Psoas muscle (tissue), 8 donors: ENCODE data around the gene AGAP2. TPM values are rescaled to one million over a fixed set of nuclear protein-coding genes. Genes with fewer than 3 reads are reported as not detected.

ENCODE experiments used
- ATAC-seq, 4 donors: fragments of 200-7000 bp; cut with Tn5 transposase; one replicate each; pipeline ENCODE4 v1.9.1; 2020; ENCODE audit warnings: moderate library complexity in 3 of 4, mild to moderate bottlenecking in 2 of 4
- DNase-seq, 2 donors: peaks; one replicate each; pipeline ENCODE4 v3.0.0-alpha.2; 2020
- H3K27ac ChIP-seq: fragments of 200-600 bp; one replicate; pipeline ENCODE4 v1.8.0; 2022
- H3K27me3 ChIP-seq, 3 donors: fragments of 200-600 bp in 1 of 3; one replicate each; pipeline versions ENCODE4 v1.6.1 to v1.8.0; 2013 to 2022; ENCODE audit warnings: low read length in 2 of 3, mild to moderate bottlenecking in 2 of 3, moderate library complexity in 1 of 3; ENCODE audit not compliant: insufficient read depth in 3 of 3
- H3K36me3 ChIP-seq, 2 donors: fragments of 200-600 bp in 1 of 2; one replicate each; pipeline versions ENCODE4 v1.6.1 to v1.8.0; 2013 to 2022; ENCODE audit warnings: low read depth in 1 of 2, mild to moderate bottlenecking in 1 of 2, moderate library complexity in 1 of 2; ENCODE audit not compliant: insufficient read depth in 1 of 2
- H3K4me1 ChIP-seq: fragments of 200-600 bp; one replicate; pipeline ENCODE4 v1.8.0; 2022
- H3K4me3 ChIP-seq: fragments of 200-600 bp; one replicate; pipeline ENCODE4 v1.8.0; 2022; ENCODE audit warnings: mild to moderate bottlenecking
- H3K9me3 ChIP-seq: fragments of 200-600 bp; one replicate; pipeline ENCODE4 v1.8.0; 2022
- WGBS, 3 donors: extraction: QIAGEN DNeasy Blood & Tissue Kit; methylation state at CpG; one replicate each; pipeline versions ENCODE4 v1.1.6 to v1.1.7; 2013; 5-methylcytosine and 5-hydroxymethylcytosine counted together
- intact Hi-C, 2 donors: fragments of 100-400 bp; cut with DNase I; formaldehyde crosslinking; loops; one replicate each; pipeline versions ENCODE4 v1.11.0 to v1.14.2; 2022
- polyA plus RNA-seq, 3 donors: library from polyadenylated mRNA; stranded (reverse); fragments of 200-250 nt; gene quantifications; one replicate each; pipeline ENCODE4 v1.2.3, GENCODE V29; 2013
- total RNA-seq, 4 donors: library from RNA; stranded (reverse); fragmentation: NEBNext Ultra II Directional in 2 of 4; extraction: Animal tissue kit (Norgen Biotek cat#: 25700) in 2 of 4; gene quantifications; one replicate each; pipeline versions ENCODE4 v1.2.1 to v1.2.4, GENCODE V29; 2021 to 2023
- TF ChIP-seq, protein P1 (sequence below): fragments of 200-600 bp; IDR thresholded peaks from one replicate; pipeline ENCODE4 v1.8.0; 2022; ENCODE audit warnings: antibody characterized with exemption
- donor health status: healthy with polysubstance abuse.
- donor health status: DM: no; HTN: no; CAD: no; lungs with moderate emphysema.
- donor health status: Bipolar disorder and iron deficiency.
- donor health status: healthy.
- donor health status: DM: yes; HTN: yes; CAD: no.
- donor health status: DM: no; HTN: no; CAD: no.
- donor health status: DM: no; HTN: no; CAD: no.
- donor health status: DM: yes; HTN: yes; CAD: no.

Gene AGAP2
- total and polyA plus RNA-seq, 7 donors, result 2.5 to 9.6 (median 3.9) TPM

- H3K27me3 ChIP-seq, result peaks cover 0 to 66% (median 25%) of the 10 kb centered on the region in 3 donors
- intact Hi-C loops, result no loop called here
- H3K4me1 ChIP-seq, result peaks cover 25% of the 10 kb centered on the region
- H3K9me3 ChIP-seq, result no peaks in the 10 kb centered on the region
- TF ChIP-seq, protein P1, sequence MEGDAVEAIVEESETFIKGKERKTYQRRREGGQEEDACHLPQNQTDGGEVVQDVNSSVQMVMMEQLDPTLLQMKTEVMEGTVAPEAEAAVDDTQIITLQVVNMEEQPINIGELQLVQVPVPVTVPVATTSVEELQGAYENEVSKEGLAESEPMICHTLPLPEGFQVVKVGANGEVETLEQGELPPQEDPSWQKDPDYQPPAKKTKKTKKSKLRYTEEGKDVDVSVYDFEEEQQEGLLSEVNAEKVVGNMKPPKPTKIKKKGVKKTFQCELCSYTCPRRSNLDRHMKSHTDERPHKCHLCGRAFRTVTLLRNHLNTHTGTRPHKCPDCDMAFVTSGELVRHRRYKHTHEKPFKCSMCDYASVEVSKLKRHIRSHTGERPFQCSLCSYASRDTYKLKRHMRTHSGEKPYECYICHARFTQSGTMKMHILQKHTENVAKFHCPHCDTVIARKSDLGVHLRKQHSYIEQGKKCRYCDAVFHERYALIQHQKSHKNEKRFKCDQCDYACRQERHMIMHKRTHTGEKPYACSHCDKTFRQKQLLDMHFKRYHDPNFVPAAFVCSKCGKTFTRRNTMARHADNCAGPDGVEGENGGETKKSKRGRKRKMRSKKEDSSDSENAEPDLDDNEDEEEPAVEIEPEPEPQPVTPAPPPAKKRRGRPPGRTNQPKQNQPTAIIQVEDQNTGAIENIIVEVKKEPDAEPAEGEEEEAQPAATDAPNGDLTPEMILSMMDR, result peak; percentile 24
- ATAC-seq, result peak; percentile 16 to 26 (median 20)
- no peaks in the 10 kb centered on the region for H3K36me3 ChIP-seq
- no peak for DNase-seq
- WGBS, 3 donors, result 3 to 8% (median 7%) methylated on average over 48 to 110 of the region's 110 CpGs
- H3K4me3 ChIP-seq, result peak overlapping the region; percentile 65
- H3K27ac ChIP-seq, result no peak overlapping the region
These were observed 778 bp downstream of the AGAP2 start for GRCh38 chr12:57737467-57738460.

DNA sequence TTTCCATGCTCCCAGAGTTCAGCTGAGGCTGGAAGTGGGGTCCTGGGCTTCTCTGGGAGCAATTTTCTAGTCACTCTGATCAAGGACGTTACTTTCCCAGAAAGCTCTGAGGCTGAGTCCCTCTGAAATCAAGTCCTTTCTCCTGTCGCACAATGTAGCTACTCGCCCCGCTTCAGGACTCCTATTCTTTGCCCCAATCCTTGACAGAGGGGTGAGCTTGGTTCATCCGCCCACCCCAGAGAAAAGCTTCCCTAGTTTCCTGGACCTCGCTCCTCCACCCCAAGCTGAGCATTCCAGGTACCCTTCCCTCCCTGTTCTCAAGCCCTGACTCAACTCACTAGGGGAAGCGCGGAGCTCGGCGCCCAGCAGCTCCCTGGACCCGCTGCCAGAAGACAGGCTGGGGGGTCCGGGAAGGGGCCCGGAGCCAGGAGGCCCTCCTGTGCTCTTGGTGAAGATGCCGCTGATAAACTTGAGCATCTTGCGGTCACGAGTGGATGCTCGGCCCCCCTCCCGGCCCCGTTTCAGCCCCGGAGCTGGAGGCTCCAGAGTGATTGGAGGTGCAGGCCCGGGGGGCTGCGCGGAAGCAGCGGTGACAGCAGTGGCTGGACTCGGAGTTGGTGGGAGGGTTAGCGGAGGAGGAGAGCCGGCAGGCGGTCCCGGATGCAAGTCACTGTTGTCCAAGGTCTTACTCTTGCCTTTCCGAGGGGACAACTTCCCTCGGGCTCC is 1.6 kb downstream of the AGAP2 start:
- no peak overlapping the region for H3K27ac ChIP-seq
- no peaks in the 10 kb centered on the region for H3K36me3 ChIP-seq
- H3K4me1 ChIP-seq, result peaks cover 25% of the 10 kb centered on the region
- H3K4me3 ChIP-seq, result peak overlapping the region; percentile 65
- DNase-seq (no peak), ATAC-seq (no peak)
- intact Hi-C loops, result no loop called here
- peaks cover 0 to 66% (median 25%) of the 10 kb centered on the region in 3 donors for H3K27me3 ChIP-seq
- WGBS, 3 donors, result 20 to 22% (median 22%) methylated on average over 29 to 31 of the region's 31 CpGs
- H3K9me3 ChIP-seq, result no peaks in the 10 kb centered on the region
- TF ChIP-seq, protein P1, result no peak

DNA sequence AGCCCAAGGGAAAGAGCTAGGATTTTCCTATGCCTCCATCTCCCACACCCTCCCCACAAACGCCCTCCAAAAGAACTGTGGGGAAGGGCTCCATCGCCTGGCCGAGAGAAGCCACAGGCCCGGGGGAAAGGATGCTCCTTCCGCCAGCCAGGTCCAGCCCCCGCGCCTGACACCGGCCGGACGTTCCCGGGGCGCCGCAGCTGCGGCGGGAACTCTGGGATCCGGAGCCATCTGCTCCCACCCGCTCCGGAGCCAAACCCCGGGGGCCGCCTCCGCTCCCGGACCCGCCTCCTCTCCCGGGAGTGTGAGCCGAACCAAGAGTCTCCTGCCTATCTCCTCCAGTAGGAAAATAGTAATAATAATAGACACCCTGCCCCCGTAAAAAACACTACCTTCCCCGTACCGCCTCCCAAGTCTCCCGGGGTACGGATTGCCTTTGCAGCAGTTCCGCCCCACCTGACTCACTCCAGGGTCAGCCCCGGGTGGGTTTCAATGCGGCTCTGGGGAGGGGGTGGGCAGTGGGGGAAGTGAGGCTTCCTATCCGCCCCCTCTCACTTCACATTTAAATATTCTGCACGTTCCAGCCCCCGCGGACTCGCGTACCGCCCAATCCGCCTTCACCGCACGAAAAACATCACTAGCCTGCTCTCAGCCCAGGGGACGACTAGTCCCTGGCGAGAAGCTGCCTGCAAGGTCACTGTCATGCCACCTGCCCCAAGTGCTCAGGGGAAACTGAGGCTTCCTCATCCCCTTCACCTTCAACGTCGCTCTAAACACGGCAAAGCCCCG is 2.4 kb downstream of the AGAP2 start:
- no peaks in the 10 kb centered on the region for H3K36me3 ChIP-seq
- WGBS, 3 donors, result 3 to 10% (median 8%) methylated on average over 49 of the region's 49 CpGs
- peaks cover 0 to 65% (median 22%) of the 10 kb centered on the region in 3 donors for H3K27me3 ChIP-seq
- H3K4me1 ChIP-seq, result peaks cover 25% of the 10 kb centered on the region
- no peaks in the 10 kb centered on the region for H3K9me3 ChIP-seq
- no peak for DNase-seq
- TF ChIP-seq, protein P1, result no peak
- peak; percentile 17 to 58 (median 28) for ATAC-seq
- peak overlapping the region; percentile 65 for H3K4me3 ChIP-seq
- H3K27ac ChIP-seq, result no peak overlapping the region
- intact Hi-C loops, result no loop called here

GRCh38 chr12:57735198-57735855 is 3.2 kb downstream of the AGAP2 start:
- 19 to 26% (median 21%) methylated on average over 7 to 8 of the region's 8 CpGs for whole genome bisulfite sequencing, 3 donors
- H3K9me3 ChIP-seq, result no peaks in the 10 kb centered on the region
- peaks cover 25% of the 10 kb centered on the region for H3K4me1 ChIP-seq
- TF ChIP-seq, protein P1, result no peak
- ATAC-seq, result peak in 2 of 4 donors; percentile 29 to 35
- peaks cover 0 to 62% (median 24%) of the 10 kb centered on the region in 3 donors for H3K27me3 ChIP-seq
- H3K4me3 ChIP-seq, result peak overlapping the region; percentile 65
- intact Hi-C loops, result no loop called here
- no peak for DNase-seq
- H3K36me3 ChIP-seq, result no peaks in the 10 kb centered on the region
- no peak overlapping the region for H3K27ac ChIP-seq
